Pulmonary artery endothelial cell (primary cell): ENCODE measurements around the gene ARHGAP26. TPM values are rescaled to one million over a fixed set of nuclear protein-coding genes. Genes with fewer than 3 reads are reported as not detected.
A peak's percentile ranks its signal among the peaks of the same experiment; 100 is the strongest.
"Not testable (repeated sequence)": the region's sequence is repeated elsewhere in the genome, so short reads cannot be mapped to it uniquely, and the experiment has no call there.

Experiments used
- DNase-seq: peaks from one replicate; pipeline ENCODE4 v3.0.0-alpha.2; 2011; ENCODE audit warnings: low read depth, low spot score
- total RNA-seq: library from RNA; depleted of rRNA; stranded (reverse); fragments of >200 nt; gene quantifications from 2 replicates; pipeline ENCODE4 v1.2.3, GENCODE V29; 2014

Gene ARHGAP26
- total RNA-seq, 1 donor from 2014 or later, result 6.8 TPM

- no peak for DNase-seq
Measured at GRCh38 chr5:143114481-143114880, 344.3 kb downstream of the ARHGAP26 start.

DNA sequence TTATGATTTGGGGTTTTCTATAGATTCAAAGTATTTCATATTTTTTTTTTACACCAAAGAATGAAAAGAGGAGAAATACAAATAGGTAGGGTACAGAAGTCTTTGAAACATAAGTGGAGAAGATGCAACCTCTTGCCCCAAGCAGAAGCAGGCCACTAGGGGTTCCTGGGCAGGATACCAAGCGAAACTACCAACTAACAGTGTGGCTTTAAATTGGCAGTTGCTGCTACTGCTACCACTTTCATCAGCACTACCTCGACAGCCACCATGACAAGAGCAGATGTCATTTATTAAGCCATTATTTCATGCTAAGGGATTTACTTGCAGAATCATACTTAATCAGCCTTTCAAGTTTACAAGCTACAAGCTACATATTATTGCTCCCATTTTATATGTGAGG lies 345.2 kb downstream of the ARHGAP26 start:
- DNase-seq, result no peak

DNA sequence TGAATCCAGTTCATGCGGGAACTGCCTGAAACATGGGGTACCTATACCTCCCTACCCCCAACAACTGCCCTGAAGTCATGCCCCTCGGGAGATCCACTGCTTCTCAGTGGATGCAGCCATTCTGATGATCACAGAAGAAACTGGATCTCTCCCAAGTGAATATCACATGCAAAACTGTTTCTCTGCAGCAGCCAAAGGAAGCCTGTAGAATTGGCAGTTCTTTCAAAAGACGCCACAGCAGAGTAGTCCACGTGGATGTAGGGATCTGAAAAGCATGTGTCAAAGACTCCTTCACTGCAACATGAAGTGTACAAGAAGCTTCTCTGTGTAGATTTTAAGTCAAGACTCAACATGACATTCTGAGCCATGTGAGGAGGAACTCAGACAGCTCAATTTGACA lies 346.6 kb downstream of the ARHGAP26 start:
- no peak for DNase-seq

DNA sequence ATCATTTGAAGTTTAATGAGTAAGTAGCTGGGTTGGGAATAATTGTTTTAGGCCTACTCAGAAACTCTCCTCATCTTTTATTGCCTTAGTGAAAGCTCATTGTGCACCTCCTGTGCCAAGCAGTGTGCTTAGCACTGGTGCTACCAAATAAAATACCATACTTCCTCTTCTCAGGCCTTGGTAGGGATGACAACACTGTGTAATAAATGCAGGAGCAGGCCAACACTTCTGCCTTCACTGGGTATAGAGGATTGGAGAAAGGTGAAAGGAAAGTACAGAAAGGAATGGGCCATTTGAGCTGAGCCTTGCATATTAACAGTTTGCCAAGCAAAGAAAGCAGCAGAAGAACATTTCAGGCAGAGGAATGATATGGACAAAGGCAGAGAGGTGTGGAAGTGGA lies 347.6 kb downstream of the ARHGAP26 start:
- no peak for DNase-seq

GRCh38 chr5:143118222-143118621 lies 348.0 kb downstream of the ARHGAP26 start:
- no peak for DNase-seq

DNA sequence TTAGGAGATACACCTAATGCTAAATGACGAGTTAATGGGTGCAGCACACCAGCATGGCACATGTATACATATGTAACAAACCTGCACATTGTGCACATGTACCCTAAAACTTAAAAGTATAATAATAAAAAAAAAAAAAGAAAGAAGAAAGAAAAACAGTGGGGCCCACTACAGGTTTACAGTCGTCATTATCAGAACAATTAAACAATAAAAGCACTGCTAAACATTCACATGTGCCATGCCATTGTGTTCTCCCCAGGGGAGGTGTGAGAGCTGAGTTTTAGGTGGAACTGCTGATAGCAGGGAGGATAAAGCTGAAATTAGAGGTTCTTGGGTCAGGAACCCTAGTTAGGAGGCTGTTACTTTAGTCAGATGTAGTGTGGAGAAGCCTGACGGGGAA lies 348.6 kb downstream of the ARHGAP26 start:
- DNase-seq, result not testable (repeated sequence)

DNA sequence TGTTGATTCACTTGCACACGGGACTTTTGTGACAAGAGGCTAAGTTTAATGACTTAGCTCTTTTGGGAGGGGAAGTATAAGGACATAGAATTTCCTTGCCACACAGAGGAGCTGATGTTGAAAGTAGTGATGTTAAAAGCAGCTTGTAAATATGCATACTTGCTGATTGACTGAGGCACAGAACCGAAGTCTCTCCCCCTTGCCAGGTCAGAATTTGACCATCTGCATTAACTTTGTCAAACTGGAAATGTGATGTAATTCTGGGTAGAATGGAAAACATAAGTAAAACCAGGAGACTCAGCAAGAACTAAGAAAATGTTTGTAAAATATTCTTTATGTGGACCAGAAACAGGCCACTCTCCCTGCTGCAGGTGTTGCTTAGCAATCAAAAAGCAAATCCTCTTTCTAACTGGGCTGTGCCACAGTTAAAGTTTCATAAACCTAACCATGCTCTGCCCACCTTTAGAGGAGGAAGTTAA lies 349.2 kb downstream of the ARHGAP26 start:
- no peak for DNase-seq

DNA sequence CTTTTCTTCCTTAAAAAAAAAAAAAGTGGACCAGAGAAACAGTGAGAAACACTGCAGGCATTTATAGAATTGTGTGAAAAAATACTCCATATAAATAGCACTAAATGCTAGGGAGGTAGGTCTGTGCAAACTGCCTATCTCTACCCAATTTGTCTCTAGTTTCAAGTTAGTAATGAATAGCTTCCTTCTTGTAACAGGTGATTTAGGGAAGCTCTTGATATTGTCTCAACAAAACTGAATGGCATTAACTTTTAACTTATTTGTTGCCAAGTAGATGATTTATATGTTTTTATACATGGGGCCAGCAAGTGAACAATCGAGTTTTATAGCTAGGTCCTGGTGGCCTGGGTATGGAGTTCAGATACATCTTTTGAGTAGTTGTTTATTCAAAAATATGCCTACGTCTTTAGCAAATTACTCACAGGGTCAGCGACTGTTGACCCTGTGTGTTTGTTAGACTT lies 349.7 kb downstream of the ARHGAP26 start:
- no peak for DNase-seq

GRCh38 chr5:143120460-143121134 lies 350.4 kb downstream of the ARHGAP26 start:
- no peak for DNase-seq

DNA sequence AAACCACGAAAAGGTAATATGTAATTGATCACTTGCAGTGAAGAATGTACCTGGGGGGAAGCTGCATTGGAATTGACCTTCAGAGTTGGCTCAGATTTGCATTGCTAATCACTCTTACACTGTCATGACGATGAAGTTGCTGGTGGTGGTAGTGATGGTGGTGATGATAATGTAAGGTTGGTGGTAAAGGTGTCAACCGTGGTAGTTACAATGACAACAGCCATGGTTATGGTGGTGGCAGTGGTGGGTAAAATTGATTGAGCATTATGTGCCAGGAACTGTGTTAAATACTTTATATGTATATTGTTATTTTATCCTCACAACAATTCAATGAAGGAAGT lies 350.9 kb downstream of the ARHGAP26 start:
- no peak for DNase-seq

- no peak for DNase-seq
Measured at GRCh38 chr5:143124593-143124992, 354.4 kb downstream of the ARHGAP26 start.

DNA sequence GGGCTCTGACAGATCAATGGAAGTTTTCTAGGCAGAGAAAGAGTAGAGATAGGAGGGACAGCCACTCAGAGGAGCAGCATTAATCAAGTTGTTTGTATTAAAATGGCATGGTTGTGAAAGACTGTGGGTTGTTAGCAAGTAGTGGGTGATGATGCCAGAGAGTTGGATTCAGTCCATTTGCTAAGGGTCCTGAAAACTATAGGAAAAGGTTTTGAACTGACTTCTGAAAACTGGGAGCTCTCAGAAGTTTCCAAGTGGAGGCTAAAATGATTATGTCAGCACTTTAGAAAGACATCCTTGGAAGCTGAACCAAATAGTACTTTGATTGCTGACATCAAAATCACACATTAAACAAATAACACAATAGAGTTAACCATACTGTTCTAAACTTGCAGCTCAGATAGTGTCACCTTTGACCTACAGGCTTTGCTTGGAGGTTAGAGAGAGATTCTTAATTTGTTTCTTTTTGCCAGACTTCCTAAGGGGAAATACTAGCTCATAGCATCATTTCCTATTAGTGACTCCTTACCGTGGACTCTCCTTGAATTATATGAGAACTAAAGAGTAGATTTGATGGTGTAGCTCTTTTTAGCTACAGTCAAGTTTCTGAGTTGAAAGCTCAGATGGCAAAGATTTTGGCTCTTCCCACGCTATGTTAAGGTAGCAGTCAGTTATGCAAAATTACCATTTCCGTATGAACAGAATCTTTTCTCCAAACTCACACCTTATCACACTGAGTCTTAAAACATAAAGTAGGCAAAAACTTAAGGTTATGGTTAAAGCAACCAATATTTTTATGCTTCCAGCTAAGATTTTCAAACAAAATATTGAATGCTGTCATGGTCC lies 356.2 kb downstream of the ARHGAP26 start:
- peak; percentile 92 for DNase-seq

GRCh38 chr5:143128412-143129071 lies 358.4 kb downstream of the ARHGAP26 start:
- no peak for DNase-seq

GRCh38 chr5:143129203-143129602 lies 359.0 kb downstream of the ARHGAP26 start:
- no peak for DNase-seq

DNA sequence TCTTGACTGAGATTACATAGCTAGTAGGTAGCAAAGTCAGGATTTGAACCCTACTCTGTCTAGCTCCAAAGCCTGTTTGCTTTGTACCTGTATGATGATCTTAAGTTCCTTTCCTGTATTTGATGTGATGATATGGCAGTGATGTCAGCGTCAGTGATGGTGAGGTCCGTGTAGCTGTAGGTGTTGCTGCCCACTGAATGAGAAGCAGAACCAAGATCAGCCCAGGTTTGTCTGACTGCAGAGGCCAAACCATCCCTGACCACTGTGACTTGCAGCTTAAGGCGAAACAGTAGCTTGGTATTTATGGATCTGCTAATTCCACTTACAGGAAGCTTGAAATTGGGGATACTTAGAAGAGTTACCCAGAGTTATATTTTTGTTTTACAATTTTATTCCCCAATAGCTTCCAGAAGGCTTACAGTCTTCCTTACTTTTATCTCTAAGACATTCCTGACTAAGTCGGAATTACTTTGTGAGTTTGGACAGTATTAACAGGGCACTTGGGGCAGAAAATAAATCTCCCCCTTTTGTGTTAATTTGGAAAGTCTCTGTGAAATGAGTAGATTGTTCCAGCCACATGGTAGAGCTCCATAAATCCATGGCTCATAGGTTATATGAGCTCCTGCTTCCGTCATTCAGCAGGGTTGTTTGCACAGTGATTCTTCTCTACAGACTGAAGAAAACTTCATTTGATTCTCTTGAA lies 359.9 kb downstream of the ARHGAP26 start:
- DNase-seq, result no peak

DNA sequence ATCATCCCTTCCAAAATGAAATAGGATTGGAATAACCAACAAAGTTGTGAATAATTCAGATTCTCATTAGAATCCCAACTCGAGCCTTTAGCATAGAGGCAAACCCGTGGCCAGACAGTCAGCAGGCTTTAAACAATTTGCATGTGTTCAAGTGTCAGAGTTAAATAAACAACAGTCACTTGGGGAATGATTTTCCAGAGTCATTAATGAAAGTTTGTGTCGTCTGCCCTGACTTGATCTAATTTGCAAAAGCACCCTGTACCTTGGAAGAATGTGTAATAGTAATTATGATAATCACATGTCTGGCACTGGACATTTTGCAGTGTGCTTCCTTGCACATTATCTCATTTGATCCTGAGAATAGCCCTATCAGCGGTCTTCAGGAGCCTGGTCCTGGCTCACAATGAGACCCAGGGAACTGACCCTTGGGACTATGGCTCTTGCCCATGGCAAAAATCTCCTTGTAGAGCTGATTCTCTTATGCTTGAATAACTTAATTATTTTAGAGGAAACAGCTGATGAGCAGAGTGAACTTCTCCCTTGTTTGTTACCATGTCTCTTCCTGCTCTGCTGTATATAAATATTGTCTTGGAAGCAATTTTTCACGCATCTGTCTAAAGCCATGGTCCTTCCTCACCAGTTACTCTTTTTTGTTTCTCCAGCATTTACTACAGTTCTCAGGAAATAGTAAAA lies 360.6 kb downstream of the ARHGAP26 start:
- no peak for DNase-seq

- no peak for DNase-seq
Measured at GRCh38 chr5:143131972-143132371, 361.8 kb downstream of the ARHGAP26 start.

DNA sequence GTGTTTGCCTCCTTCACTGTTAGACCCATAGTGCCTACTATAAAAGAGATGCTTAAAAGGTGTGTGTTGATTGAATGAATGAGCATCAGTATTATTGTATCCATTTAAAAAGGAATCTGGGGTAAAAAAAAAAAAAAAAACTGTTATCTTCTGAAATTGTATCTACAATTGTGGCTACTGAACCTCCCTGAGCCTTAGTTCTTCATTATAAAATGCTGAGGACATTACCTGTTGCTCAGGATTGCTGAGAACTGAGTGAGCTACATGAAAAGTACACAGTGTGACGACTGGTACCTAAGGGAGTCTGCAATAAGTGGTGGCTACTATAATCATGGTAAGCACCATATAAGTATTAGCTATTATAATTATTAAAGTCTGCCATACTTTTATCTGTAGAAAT lies 362.6 kb downstream of the ARHGAP26 start:
- DNase-seq, result no peak

DNA sequence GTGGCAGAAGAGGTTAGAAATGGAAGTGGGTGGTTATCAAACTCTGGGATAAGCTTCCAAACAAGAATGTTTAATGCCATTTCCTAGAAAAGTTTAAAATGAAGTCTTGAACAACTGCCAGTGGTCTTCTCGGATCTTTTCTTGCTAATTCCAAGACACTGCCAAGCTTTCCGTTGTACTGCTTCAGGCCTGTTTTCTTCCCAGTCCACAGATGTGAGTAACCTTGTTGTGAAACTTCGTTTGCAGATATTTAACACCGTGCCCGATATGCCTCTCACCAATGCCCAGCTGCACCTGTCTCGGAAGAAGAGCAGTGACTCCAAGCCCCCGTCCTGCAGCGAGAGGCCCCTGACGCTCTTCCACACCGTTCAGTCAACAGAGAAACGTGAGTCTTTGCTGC lies 363.5 kb downstream of the ARHGAP26 start:
- no peak for DNase-seq

DNA sequence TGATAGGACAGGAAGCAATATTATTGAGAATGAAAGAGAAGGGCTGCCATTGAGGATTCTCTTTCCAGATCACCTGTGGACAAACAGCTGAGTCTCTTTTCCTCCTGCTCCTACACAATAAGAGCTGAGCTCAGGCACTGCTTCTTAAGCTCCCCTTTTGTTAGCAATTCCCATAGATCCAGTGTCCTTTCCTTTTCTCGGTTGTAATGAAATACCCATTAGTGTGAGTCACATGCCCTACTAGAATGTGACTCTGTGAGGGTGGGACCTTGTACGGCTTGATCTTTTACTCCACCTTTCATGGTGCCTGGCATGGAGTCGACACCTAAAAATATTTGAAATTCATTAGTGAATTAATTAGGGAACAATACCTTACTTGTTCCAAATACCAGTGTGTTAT lies 364.1 kb downstream of the ARHGAP26 start:
- no peak for DNase-seq

- no peak for DNase-seq
Measured at GRCh38 chr5:143134900-143135299, 364.7 kb downstream of the ARHGAP26 start.
